Upper lobe of left lung (tissue), 6 donors: ENCODE data around the gene EBP. TPM values are rescaled to one million over a fixed set of nuclear protein-coding genes. Genes with fewer than 3 reads are reported as not detected.

Source experiments
- ATAC-seq, 2 donors: fragments of 200-7000 bp; cut with Tn5 transposase; one replicate each; pipeline ENCODE4 v1.9.1; 2022; ENCODE audit warnings: mild to moderate bottlenecking in 2 of 2, moderate library complexity in 2 of 2; ENCODE audit not compliant: low FRiP score in 2 of 2
- DNase-seq, 2 donors: peaks; one replicate each; pipeline ENCODE4 v3.0.0-alpha.2; 2019 to 2020
- H3K27ac ChIP-seq, 4 donors: fragments of 200-600 bp; sonication (generic); one replicate each; pipeline ENCODE4 v1.5.1; 2016 to 2019
- H3K27me3 ChIP-seq, 4 donors: fragments of 200-600 bp; sonication (generic); one replicate each; pipeline ENCODE4 v1.5.1; 2017 to 2019
- H3K36me3 ChIP-seq, 4 donors: fragments of 200-600 bp; sonication (generic); one replicate each; pipeline ENCODE4 v1.5.1; 2016 to 2019
- H3K4me1 ChIP-seq, 4 donors: fragments of 200-600 bp; sonication (generic); one replicate each; pipeline ENCODE4 v1.5.1; 2018 to 2019
- H3K4me3 ChIP-seq, 4 donors: fragments of 200-600 bp; sonication (generic); one replicate each; pipeline ENCODE4 v1.5.1; 2017 to 2019; ENCODE audit warnings: mild to moderate bottlenecking in 2 of 4, moderate library complexity in 1 of 4
- H3K9me3 ChIP-seq, 4 donors: fragments of 200-600 bp; sonication (generic); one replicate each; pipeline ENCODE4 v1.5.1; 2018 to 2019
- EP300 ChIP-seq, 4 donors: sonication (generic); formaldehyde crosslinking; IDR thresholded peaks; one replicate each; pipeline ENCODE4 v1.5.1; 2017; ENCODE audit warnings: antibody characterized with exemption in 4 of 4, control low read depth in 2 of 4
- POLR2A ChIP-seq, 4 donors: fragments of 450-650 bp; IDR thresholded peaks; one replicate each; pipeline ENCODE4 v1.5.1; 2016 to 2017; ENCODE audit warnings: antibody characterized with exemption in 4 of 4, mild to moderate bottlenecking in 2 of 4
- POLR2AphosphoS5 ChIP-seq, 2 donors: sonication (generic); formaldehyde crosslinking; IDR thresholded peaks; one replicate each; pipeline ENCODE4 v1.5.1; 2017; ENCODE audit warnings: antibody characterized with exemption in 2 of 2
- WGBS, 2 donors: methylation state at CpG; one replicate each; pipeline ENCODE4 v1.1.5; 2017 to 2018; 5-methylcytosine and 5-hydroxymethylcytosine counted together
- total RNA-seq, 6 donors: library from RNA; depleted of rRNA in 4 of 6; stranded (reverse); fragments of >200 nt in 4 of 6; gene quantifications; one replicate each; pipeline versions ENCODE4 v1.1.0 to v1.2.1, GENCODE V29; 2016 to 2021
- TF ChIP-seq, protein P1 (sequence below), 6 experiments: fragments of 450-650 bp in 4 of 6; fragments of 200-600 bp in 2 of 6; sonication (generic) in 2 of 6; IDR thresholded peaks; one replicate each; pipeline ENCODE4 v1.5.1; 2016 to 2019; ENCODE audit warnings: antibody characterized with exemption in 6 of 6
- donor health status: DM: no; HTN: no; CAD: no; lungs with moderate emphysema.
- donor health status: DM: no; HTN: yes; CAD: no; lungs with severe emphysema.

Gene EBP
- total RNA-seq, 6 donors from 2014 or later: 21.0 to 101 (median 74.9) TPM

GRCh38 chrX:48574270-48575266 lies 53.0 kb downstream of the EBP start, which contains the start of gene RBM3:
RBM3 (plus strand) TSS chrX:48574484; CDS start chrX:48575181, 697 bp downstream.
- H3K4me1 ChIP-seq: peaks cover 12 to 17% (median 14%) of the 10 kb centered on the region in 4 donors
- peaks cover 0 to 38% (median 19%) of the 10 kb centered on the region in 4 donors for H3K36me3 ChIP-seq
- DNase-seq (peak; percentile 89 to 97), ATAC-seq (peak; percentile 97 to 99)
- H3K4me3 ChIP-seq: peak within 1 kb of the TSS; percentile 34 to 72 (median 66)
- peak; percentile 80 to 89 for TF ChIP-seq POLR2AphosphoS5 (IDR thresholded peaks at IDR 0.05)
- TF ChIP-seq EP300 (IDR thresholded peaks at IDR 0.05): peak in 2 of 4 donors; percentile 14 to 32
- peak; percentile 59 to 94 (median 83) for TF ChIP-seq POLR2A (IDR thresholded peaks at IDR 0.05)
- TF ChIP-seq, protein P1, sequence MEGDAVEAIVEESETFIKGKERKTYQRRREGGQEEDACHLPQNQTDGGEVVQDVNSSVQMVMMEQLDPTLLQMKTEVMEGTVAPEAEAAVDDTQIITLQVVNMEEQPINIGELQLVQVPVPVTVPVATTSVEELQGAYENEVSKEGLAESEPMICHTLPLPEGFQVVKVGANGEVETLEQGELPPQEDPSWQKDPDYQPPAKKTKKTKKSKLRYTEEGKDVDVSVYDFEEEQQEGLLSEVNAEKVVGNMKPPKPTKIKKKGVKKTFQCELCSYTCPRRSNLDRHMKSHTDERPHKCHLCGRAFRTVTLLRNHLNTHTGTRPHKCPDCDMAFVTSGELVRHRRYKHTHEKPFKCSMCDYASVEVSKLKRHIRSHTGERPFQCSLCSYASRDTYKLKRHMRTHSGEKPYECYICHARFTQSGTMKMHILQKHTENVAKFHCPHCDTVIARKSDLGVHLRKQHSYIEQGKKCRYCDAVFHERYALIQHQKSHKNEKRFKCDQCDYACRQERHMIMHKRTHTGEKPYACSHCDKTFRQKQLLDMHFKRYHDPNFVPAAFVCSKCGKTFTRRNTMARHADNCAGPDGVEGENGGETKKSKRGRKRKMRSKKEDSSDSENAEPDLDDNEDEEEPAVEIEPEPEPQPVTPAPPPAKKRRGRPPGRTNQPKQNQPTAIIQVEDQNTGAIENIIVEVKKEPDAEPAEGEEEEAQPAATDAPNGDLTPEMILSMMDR (IDR thresholded peaks at IDR 0.05): peak in 4 of 6 experiments; percentile 40 to 52 (median 46)
- no peaks in the 10 kb centered on the region for H3K27me3 ChIP-seq
- no peaks in the 10 kb centered on the region for H3K9me3 ChIP-seq
- H3K27ac ChIP-seq: peak within 1 kb of the TSS; percentile 98 to 99 (median 98)
- 0 to 41% methylated on average over 15 to 71 of the region's 71 CpGs for WGBS, 2 donors

DNA sequence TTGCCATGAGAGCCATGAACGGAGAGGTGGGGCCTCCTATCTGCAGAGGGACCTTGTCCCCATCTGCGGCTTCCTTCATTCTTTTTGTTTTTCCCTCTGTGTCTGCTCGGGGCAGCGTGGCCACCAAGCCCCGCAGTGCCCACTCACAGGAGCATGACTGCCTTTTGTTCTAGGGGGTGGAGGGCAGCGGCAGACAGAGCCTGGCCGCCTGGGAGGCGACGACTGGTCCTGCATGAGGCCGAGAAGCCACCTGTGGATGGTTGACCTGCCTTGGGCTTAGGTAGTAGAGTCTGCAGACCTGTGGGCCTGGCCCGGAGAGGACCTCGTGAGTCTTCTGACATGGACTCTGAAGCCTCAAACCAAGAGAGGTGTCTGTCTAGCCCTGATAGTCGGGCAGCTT lies 54.0 kb downstream of the EBP start:
- DNase-seq (peak in 1 of 2 donors; percentile 56), ATAC-seq (no peak)
- H3K4me1 ChIP-seq: peaks cover 12 to 19% (median 14%) of the 10 kb centered on the region in 4 donors
- no peak for TF ChIP-seq POLR2A (IDR thresholded peaks at IDR 0.05)
- TF ChIP-seq EP300 (IDR thresholded peaks at IDR 0.05): no peak
- TF ChIP-seq POLR2AphosphoS5 (IDR thresholded peaks at IDR 0.05): no peak
- TF ChIP-seq, protein P1 (IDR thresholded peaks at IDR 0.05): no peak
- H3K4me3 ChIP-seq: peak overlapping the region; percentile 34 to 72 (median 66)
- H3K27ac ChIP-seq: peak overlapping the region; percentile 98 to 99 (median 98)
- 53 to 84% methylated on average over 2 to 13 of the region's 13 CpGs for WGBS, 2 donors
- H3K27me3 ChIP-seq: no peaks in the 10 kb centered on the region
- H3K9me3 ChIP-seq: no peaks in the 10 kb centered on the region
- peaks cover 0 to 38% (median 19%) of the 10 kb centered on the region in 4 donors for H3K36me3 ChIP-seq

GRCh38 chrX:48576108-48576507 lies 54.5 kb downstream of the EBP start:
- H3K9me3 ChIP-seq: no peaks in the 10 kb centered on the region
- peaks cover 0 to 38% (median 19%) of the 10 kb centered on the region in 4 donors for H3K36me3 ChIP-seq
- ATAC-seq (no peak), DNase-seq (no peak)
- H3K4me1 ChIP-seq: peaks cover 12 to 22% (median 14%) of the 10 kb centered on the region in 4 donors
- WGBS, 2 donors: 82% methylated on average over 4 of the region's 6 CpGs; no CpG with 5 or more reads in 1 of the 2 donors
- H3K4me3 ChIP-seq: peak overlapping the region in 2 of 4 donors; percentile 61 to 72
- H3K27ac ChIP-seq: peak overlapping the region; percentile 98 to 99 (median 98)
- no peaks in the 10 kb centered on the region for H3K27me3 ChIP-seq
- TF ChIP-seq, protein P1 (IDR thresholded peaks at IDR 0.05): no peak
- no peak for TF ChIP-seq POLR2A (IDR thresholded peaks at IDR 0.05)
- no peak for TF ChIP-seq EP300 (IDR thresholded peaks at IDR 0.05)
- TF ChIP-seq POLR2AphosphoS5 (IDR thresholded peaks at IDR 0.05): no peak

Other genes with a start within 250 kb of the EBP start
- gene SSX3, start 165.1 kb upstream of the EBP start, total RNA-seq: not detected
- gene SSX4, start 138.3 kb upstream of the EBP start, total RNA-seq: not detected
- not detected for gene SSX4B, start 109.8 kb upstream of the EBP start, total RNA-seq
- gene SLC38A5, start 51.5 kb upstream of the EBP start, total RNA-seq: 10 to 100 TPM; 10.2 to 32.4 (median 17.9) TPM
- gene FTSJ1, start 45.6 kb upstream of the EBP start, total RNA-seq: 10 to 100 TPM; 25.2 to 49.1 (median 42.8) TPM
- 10 to 100 TPM in 5 of 6 donors, 1 to 10 TPM in 1; 10.0 to 53.4 (median 14.3) TPM for gene PORCN, start 12.8 kb upstream of the EBP start, total RNA-seq
- gene TBC1D25, start 17.9 kb downstream of the EBP start, total RNA-seq: 10 to 100 TPM; 15.2 to 26.4 (median 18.8) TPM
- gene RBM3, start 52.7 kb downstream of the EBP start, total RNA-seq: 100 to 1,000 TPM; 129 to 486 (median 187) TPM
- gene WDR13, start 75.7 kb downstream of the EBP start, total RNA-seq: 100 to 1,000 TPM in 5 of 6 donors, 10 to 100 TPM in 1; 71.2 to 185 (median 141) TPM
- 10 to 100 TPM; 11.7 to 46.0 (median 33.9) TPM for gene WAS, start 162.0 kb downstream of the EBP start, total RNA-seq
- 1 to 10 TPM; 1.2 to 7.3 (median 6.0) TPM for gene SUV39H1, start 174.9 kb downstream of the EBP start, total RNA-seq
- 1 to 10 TPM in 4 of 6 donors, not detected in 2; 1.1 to 2.1 (median 2.0) TPM for gene GLOD5, start 239.9 kb downstream of the EBP start, total RNA-seq